Measurements from ENCODE around the gene MCM8. TPM values are rescaled to one million over a fixed set of nuclear protein-coding genes. Genes with fewer than 3 reads are reported as not detected.

The MCM8 gene
- total and polyA plus RNA-seq, 2 experiments from 2014 or later = 1.5 to 7.7 TPM

- TF ChIP-seq EZH2 (IDR thresholded peaks at IDR 0.05; ENCODE audit: insufficient read depth, poor library complexity, severe bottlenecking) (no peak), EZH2phosphoT487 (IDR thresholded peaks at IDR 0.05; ENCODE audit: insufficient read depth, low read depth) (no peak)
- in situ Hi-C loops (cut with MboI) = no loop called here
- Histone ChIP-seq H3K36me3 (ENCODE audit: low read depth) (peaks cover 22% of the 10 kb centered on the region), H3K9me3 (ENCODE audit: low read depth) (no peaks in the 10 kb centered on the region), H3K4me1 (ENCODE audit: insufficient read depth) (peaks cover 16% of the 10 kb centered on the region), H4K20me1 (ENCODE audit: insufficient read depth) (no peaks in the 10 kb centered on the region), H3K9me2 (ENCODE audit: insufficient read depth) (no peaks in the 10 kb centered on the region), H3K27me3 (replicated peaks; ENCODE audit: insufficient read depth) (no peaks in the 10 kb centered on the region), H3F3A (ENCODE audit: insufficient read depth) (peaks cover 15% of the 10 kb centered on the region), H3K9ac (no peak overlapping the region), H3K4me3 (no peak overlapping the region), H3K4me2 (ENCODE audit: unreplicated experiment) (no peak overlapping the region), H3K79me2 (ENCODE audit: insufficient read depth) (peaks cover 43% of the 10 kb centered on the region), H2AFZ (no peak overlapping the region), H3K27ac (peak overlapping the region; percentile 23)
- 44 to 56% methylated on average over 6 of the region's 6 CpGs for WGBS, 2 experiments (ENCODE audit: low coverage in 1 of 2, low lambda C conversion rate in 2 of 2, missing lambda C conversion rate in 2 of 2)
- DNase-seq = peak; percentile 52
These were observed 3.2 kb upstream of the MCM8 start for GRCh38 chr20:5947276-5947675.

- Histone ChIP-seq H3K79me2 (ENCODE audit: insufficient read depth) (peaks cover 46% of the 10 kb centered on the region), H3K4me2 (ENCODE audit: unreplicated experiment) (peak overlapping the region; percentile 95), H3K27me3 (replicated peaks; ENCODE audit: insufficient read depth) (no peaks in the 10 kb centered on the region), H4K20me1 (ENCODE audit: insufficient read depth) (no peaks in the 10 kb centered on the region), H3K36me3 (ENCODE audit: low read depth) (peaks cover 5% of the 10 kb centered on the region; the same call in 1 of the 2 replicates), H3K9ac (peak overlapping the region; percentile 82), H2AFZ (peak overlapping the region; percentile 94), H3K27ac (no peak overlapping the region), H3F3A (ENCODE audit: insufficient read depth) (peaks cover 15% of the 10 kb centered on the region), H3K4me3 (peak overlapping the region; percentile 92), H3K9me3 (ENCODE audit: low read depth) (no peaks in the 10 kb centered on the region), H3K4me1 (ENCODE audit: insufficient read depth) (peaks cover 16% of the 10 kb centered on the region), H3K9me2 (ENCODE audit: insufficient read depth) (no peaks in the 10 kb centered on the region)
- in situ Hi-C loops (cut with MboI) = no loop called here
- TF ChIP-seq EZH2phosphoT487 (IDR thresholded peaks at IDR 0.05; ENCODE audit: insufficient read depth, low read depth) (no peak), EZH2 (IDR thresholded peaks at IDR 0.05; ENCODE audit: insufficient read depth, poor library complexity, severe bottlenecking) (no peak)
- 1 to 3% methylated on average over 9 to 11 of the region's 11 CpGs for WGBS, 2 experiments (ENCODE audit: low coverage in 1 of 2, low lambda C conversion rate in 2 of 2, missing lambda C conversion rate in 2 of 2)
- DNase-seq = no peak
These were observed 545 bp upstream of the MCM8 start for GRCh38 chr20:5949943-5950270.

- Histone ChIP-seq H3K9me2 (ENCODE audit: insufficient read depth) (no peaks in the 10 kb centered on the region), H2AFZ (no peak overlapping the region), H3F3A (ENCODE audit: insufficient read depth) (no peaks in the 10 kb centered on the region), H3K27ac (no peak overlapping the region), H3K79me2 (ENCODE audit: insufficient read depth) (no peaks in the 10 kb centered on the region), H4K20me1 (ENCODE audit: insufficient read depth) (no peaks in the 10 kb centered on the region), H3K4me1 (ENCODE audit: insufficient read depth) (no peaks in the 10 kb centered on the region), H3K27me3 (replicated peaks; ENCODE audit: insufficient read depth) (no peaks in the 10 kb centered on the region), H3K4me2 (ENCODE audit: unreplicated experiment) (no peak overlapping the region), H3K36me3 (ENCODE audit: low read depth) (no peaks in the 10 kb centered on the region), H3K4me3 (no peak overlapping the region), H3K9ac (no peak overlapping the region), H3K9me3 (ENCODE audit: low read depth) (no peaks in the 10 kb centered on the region)
- WGBS, 2 experiments (ENCODE audit: low coverage in 1 of 2, low lambda C conversion rate in 2 of 2, missing lambda C conversion rate in 2 of 2) = 97 to 99% methylated on average over 6 of the region's 6 CpGs
- in situ Hi-C loops (cut with MboI) = no loop called here
- DNase-seq = no peak
- TF ChIP-seq EZH2phosphoT487 (IDR thresholded peaks at IDR 0.05; ENCODE audit: insufficient read depth, low read depth) (no peak), EZH2 (IDR thresholded peaks at IDR 0.05; ENCODE audit: insufficient read depth, poor library complexity, severe bottlenecking) (no peak)
These were observed 17.0 kb downstream of the MCM8 start for GRCh38 chr20:5967469-5967868.

DNA sequence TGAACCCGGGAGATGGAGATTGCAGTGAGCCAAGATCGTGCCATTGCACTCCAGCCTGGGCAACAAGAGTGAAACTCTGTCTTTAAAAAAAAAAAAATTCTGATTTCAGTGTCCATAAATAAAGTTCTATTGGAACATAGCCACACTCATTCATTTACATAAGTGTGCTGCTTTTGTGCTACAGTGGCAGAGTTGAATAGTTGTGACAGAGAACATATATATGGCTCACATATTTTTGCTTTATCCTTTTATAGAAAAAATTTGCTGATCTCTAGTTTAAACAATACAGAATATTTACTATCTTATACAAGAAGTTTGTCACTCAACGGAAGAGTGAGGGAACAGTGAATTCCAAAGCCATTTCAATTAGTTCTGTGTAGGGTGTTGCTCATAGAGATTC, 18.0 kb downstream of the MCM8 start:
- Histone ChIP-seq H4K20me1 (ENCODE audit: insufficient read depth) (no peaks in the 10 kb centered on the region), H3K36me3 (ENCODE audit: low read depth) (no peaks in the 10 kb centered on the region), H3F3A (ENCODE audit: insufficient read depth) (no peaks in the 10 kb centered on the region), H3K4me1 (ENCODE audit: insufficient read depth) (no peaks in the 10 kb centered on the region), H3K9ac (no peak overlapping the region), H3K27me3 (replicated peaks; ENCODE audit: insufficient read depth) (no peaks in the 10 kb centered on the region), H3K79me2 (ENCODE audit: insufficient read depth) (no peaks in the 10 kb centered on the region), H2AFZ (no peak overlapping the region), H3K9me2 (ENCODE audit: insufficient read depth) (no peaks in the 10 kb centered on the region), H3K4me3 (no peak overlapping the region), H3K9me3 (ENCODE audit: low read depth) (no peaks in the 10 kb centered on the region), H3K27ac (no peak overlapping the region), H3K4me2 (ENCODE audit: unreplicated experiment) (no peak overlapping the region)
- WGBS, 2 experiments (ENCODE audit: low coverage in 1 of 2, low lambda C conversion rate in 2 of 2, missing lambda C conversion rate in 2 of 2) = 97 to 99% methylated on average over 3 of the region's 3 CpGs
- in situ Hi-C loops (cut with MboI) = no loop called here
- no peak for DNase-seq
- TF ChIP-seq EZH2phosphoT487 (IDR thresholded peaks at IDR 0.05; ENCODE audit: insufficient read depth, low read depth) = no peak

GRCh38 chr20:5969348-5969935, 19.0 kb downstream of the MCM8 start:
- H2AFZ ChIP-seq = no peak overlapping the region
- DNase-seq = no peak
- no peaks in the 10 kb centered on the region for H3K79me2 ChIP-seq (ENCODE audit: insufficient read depth)
- H3K4me1 ChIP-seq (ENCODE audit: insufficient read depth) = no peaks in the 10 kb centered on the region
- no peak overlapping the region for H3K4me2 ChIP-seq (ENCODE audit: unreplicated experiment)
- no peaks in the 10 kb centered on the region for H3K9me2 ChIP-seq (ENCODE audit: insufficient read depth)
- H3K9ac ChIP-seq = no peak overlapping the region
- H3K36me3 ChIP-seq (ENCODE audit: low read depth) = no peaks in the 10 kb centered on the region
- H3F3A ChIP-seq (ENCODE audit: insufficient read depth) = no peaks in the 10 kb centered on the region
- TF ChIP-seq EZH2phosphoT487 (IDR thresholded peaks at IDR 0.05; ENCODE audit: insufficient read depth, low read depth) = no peak
- TF ChIP-seq EZH2 (IDR thresholded peaks at IDR 0.05; ENCODE audit: insufficient read depth, poor library complexity, severe bottlenecking) = no peak
- 86 to 90% methylated on average over 9 of the region's 9 CpGs for WGBS, 2 experiments (ENCODE audit: low coverage in 1 of 2, low lambda C conversion rate in 2 of 2, missing lambda C conversion rate in 2 of 2)
- no peak overlapping the region for H3K4me3 ChIP-seq
- in situ Hi-C loops (cut with MboI) = no loop called here
- H4K20me1 ChIP-seq (ENCODE audit: insufficient read depth) = no peaks in the 10 kb centered on the region
- no peaks in the 10 kb centered on the region for H3K9me3 ChIP-seq (ENCODE audit: low read depth)
- no peaks in the 10 kb centered on the region for H3K27me3 ChIP-seq (replicated peaks; ENCODE audit: insufficient read depth)
- H3K27ac ChIP-seq = no peak overlapping the region

All from GM23248 (cell line).